Measurements from ENCODE around the gene SSC5D. TPM values are rescaled to one million over a fixed set of nuclear protein-coding genes. Genes with fewer than 3 reads are reported as not detected.
"Not testable (repeated sequence)": the region's sequence is repeated elsewhere in the genome, so short reads cannot be mapped to it uniquely, and the experiment has no call there.

The SSC5D gene
- total and polyA plus RNA-seq, 10 of the 15 experiments (the other 5 are each of a cell fraction or from before 2014, with no cell fraction given): 0.03 to 0.13 (median 0.05) TPM; not detected in 4

- ChIA-PET SMC1A (ENCODE audit: uncharacterized antibody, unreplicated experiment) (no interaction called here), CTCF (interaction anchor here (0.5 to 0.6 kb wide), 2 partner anchors 27 to 146 kb away, joined by 3 to 5 read pairs; no protein-coding TSS in a partner anchor), RAD21 (ENCODE audit: unreplicated experiment) (no interaction called here), POLR2A (no interaction called here)
- Histone ChIP-seq H3K4me3 (no peak overlapping the region), H2AFZ (ENCODE audit: control insufficient read depth, low read depth, low read length) (no peak overlapping the region), H3K79me2 (ENCODE audit: control insufficient read depth, insufficient read depth, low read length) (no peaks in the 10 kb centered on the region), H3K4me2 (ENCODE audit: control insufficient read depth, insufficient read depth) (no peak overlapping the region), H3K4me1 (ENCODE audit: control insufficient read depth, insufficient read depth, low read length) (no peaks in the 10 kb centered on the region), H3K27me3 (replicated peaks in 1 of 2; ENCODE audit: control insufficient read depth in 2 of 2, insufficient read depth in 2 of 2, low read length in 1 of 2) (peaks cover 0 to 1% of the 10 kb centered on the region in 2 experiments; a peak in 2 of 4 replicates), H3K9me3 (replicated peaks; ENCODE audit: control insufficient read depth, insufficient read depth, low read length) (no peaks in the 10 kb centered on the region), H4K20me1 (ENCODE audit: control insufficient read depth, insufficient read depth) (no peaks in the 10 kb centered on the region), H3K27ac (ENCODE audit: control insufficient read depth, insufficient read depth) (no peak overlapping the region), H3K9ac (ENCODE audit: control insufficient read depth, insufficient read depth, low read length) (no peak overlapping the region), H3K36me3 (ENCODE audit: control insufficient read depth in 2 of 2, insufficient read depth in 2 of 2, low read length in 1 of 2) (no peaks in the 10 kb centered on the region)
- no TSS peak for BruUV-seq (replicated peaks)
- intact Hi-C loops (cut with micrococcal nuclease; ENCODE audit: unreplicated experiment): no loop called here
- peak; percentile 42 for ATAC-seq
- in situ Hi-C loops (cut with MboI): no loop called here
- no peak for TF ChIP-seq SIX5 (IDR thresholded peaks at IDR 0.05; ENCODE audit: low read depth, low read length, severe bottlenecking)
- no peak for TF ChIP-seq SKIL (IDR thresholded peaks at IDR 0.05; ENCODE audit: low read depth, poor library complexity, severe bottlenecking)
- TF ChIP-seq NFIC (IDR thresholded peaks at IDR 0.05; ENCODE audit: low read depth, low read length): no peak
- TF ChIP-seq STAT3 (IDR thresholded peaks at IDR 0.05; ENCODE audit: low read depth, low read length): no peak
- TF ChIP-seq FOS (IDR thresholded peaks at IDR 0.05; ENCODE audit: borderline replicate concordance, extremely low read depth, insufficient read length): no peak
- no peak for TF ChIP-seq USF2 (IDR thresholded peaks at IDR 0.05; ENCODE audit: borderline replicate concordance, low read depth, low read length)
- TF ChIP-seq DPF2 (IDR thresholded peaks at IDR 0.05): no peak
- TF ChIP-seq IKZF2 (IDR thresholded peaks at IDR 0.05): no peak
- TF ChIP-seq E2F4 (IDR thresholded peaks at IDR 0.05; ENCODE audit: low read depth, low read length): no peak
- WGBS (ENCODE audit: insufficient coverage, insufficient replicate concordance, low lambda C conversion rate, missing lambda C conversion rate): 60% methylated on average over 15 of the region's 16 CpGs
- no peak for DNase-seq (ENCODE audit: low read depth, low spot score)
- FAIRE-seq: no peak
Measured at GRCh38 chr19:55447421-55448174, 40.6 kb upstream of the SSC5D start.

GRCh38 chr19:55448175-55448490 lies 40.1 kb upstream of the SSC5D start:
- BruUV-seq (replicated peaks); DNase-seq (ENCODE audit: low read depth, low spot score); H3K4me2 ChIP-seq (ENCODE audit: control insufficient read depth, insufficient read depth); SMC1A ChIA-PET (ENCODE audit: uncharacterized antibody, unreplicated experiment); H3K4me3 ChIP-seq; H4K20me1 ChIP-seq (ENCODE audit: control insufficient read depth, insufficient read depth); H3K27ac ChIP-seq (ENCODE audit: control insufficient read depth, insufficient read depth); H3K4me1 ChIP-seq (ENCODE audit: control insufficient read depth, insufficient read depth, low read length); H3K36me3 ChIP-seq (ENCODE audit: control insufficient read depth in 2 of 2, insufficient read depth in 2 of 2, low read length in 1 of 2); H3K9ac ChIP-seq (ENCODE audit: control insufficient read depth, insufficient read depth, low read length); intact Hi-C loops (cut with micrococcal nuclease; ENCODE audit: unreplicated experiment); H3K79me2 ChIP-seq (ENCODE audit: control insufficient read depth, insufficient read depth, low read length); H3K27me3 ChIP-seq (replicated peaks in 1 of 2; ENCODE audit: control insufficient read depth in 2 of 2, insufficient read depth in 2 of 2, low read length in 1 of 2); FAIRE-seq; in situ Hi-C loops (cut with MboI); H3K9me3 ChIP-seq (replicated peaks; ENCODE audit: control insufficient read depth, insufficient read depth, low read length); ATAC-seq; H2AFZ ChIP-seq (ENCODE audit: control insufficient read depth, low read depth, low read length); POLR2A ChIA-PET; RAD21 ChIA-PET (ENCODE audit: unreplicated experiment): not testable (repeated sequence)
- CTCF ChIA-PET: interaction anchor here (0.5 kb wide), 1 partner anchor 147 kb away, joined by 5 read pairs; no protein-coding TSS in a partner anchor
- 96% methylated on average over 4 of the region's 5 CpGs for WGBS (ENCODE audit: insufficient coverage, insufficient replicate concordance, low lambda C conversion rate, missing lambda C conversion rate)

Measured in GM12878 (cell line).